Measurements from ENCODE around the gene ARHGEF7.

Gene ARHGEF7

GRCh38 chr13:111281751-111282311 lies 166.7 kb downstream of the ARHGEF7 start:
- no peak for DNase-seq

- DNase-seq = no peak
Observed at GRCh38 chr13:111282425-111282824, 167.3 kb downstream of the ARHGEF7 start.

- no peak for DNase-seq
Observed at GRCh38 chr13:111282997-111283396, 167.9 kb downstream of the ARHGEF7 start.

- DNase-seq = no peak
Observed at GRCh38 chr13:111283457-111283856, 168.3 kb downstream of the ARHGEF7 start.

GRCh38 chr13:111283991-111284390 lies 168.9 kb downstream of the ARHGEF7 start:
- DNase-seq = no peak

- no peak for DNase-seq
Observed at GRCh38 chr13:111284565-111284964, 169.5 kb downstream of the ARHGEF7 start.

- DNase-seq = no peak
Observed at GRCh38 chr13:111286162-111286561, 171.1 kb downstream of the ARHGEF7 start.

GRCh38 chr13:111286749-111287148 lies 171.6 kb downstream of the ARHGEF7 start:
- DNase-seq = no peak

GRCh38 chr13:111287201-111287600 lies 172.1 kb downstream of the ARHGEF7 start:
- DNase-seq = no peak

- no peak for DNase-seq
Observed at GRCh38 chr13:111288276-111288675, 173.2 kb downstream of the ARHGEF7 start.

- DNase-seq = no peak
Observed at GRCh38 chr13:111289251-111289650, 174.1 kb downstream of the ARHGEF7 start.

GRCh38 chr13:111291908-111292307 lies 176.8 kb downstream of the ARHGEF7 start:
- DNase-seq = no peak

GRCh38 chr13:111292710-111293485 lies 177.8 kb downstream of the ARHGEF7 start:
- DNase-seq = no peak

GRCh38 chr13:111295886-111296285 lies 180.8 kb downstream of the ARHGEF7 start:
- DNase-seq = no peak

- no peak for DNase-seq
Observed at GRCh38 chr13:111296417-111296816, 181.3 kb downstream of the ARHGEF7 start.

GRCh38 chr13:111298214-111298975 lies 183.3 kb downstream of the ARHGEF7 start:
- no peak for DNase-seq

GRCh38 chr13:111302045-111302726 lies 187.1 kb downstream of the ARHGEF7 start:
- DNase-seq = no peak

GRCh38 chr13:111303559-111303958 lies 188.4 kb downstream of the ARHGEF7 start:
- DNase-seq = no peak

- DNase-seq = no peak
Observed at GRCh38 chr13:111304041-111304544, 189.0 kb downstream of the ARHGEF7 start.

GRCh38 chr13:111304603-111305289 lies 189.6 kb downstream of the ARHGEF7 start:
- no peak for DNase-seq

GRCh38 chr13:111312944-111313590 lies 198.0 kb downstream of the ARHGEF7 start:
- DNase-seq = no peak

- DNase-seq = no peak
Observed at GRCh38 chr13:111313911-111314425, 198.9 kb downstream of the ARHGEF7 start.

Measured in effector CD8-positive, alpha-beta T cell (primary cell).